Body of pancreas (tissue), 4 donors: ENCODE results near the gene ARHGEF4. TPM values are rescaled to one million over a fixed set of nuclear protein-coding genes. Genes with fewer than 3 reads are reported as not detected.

Experiments used
- ATAC-seq: fragments of 150-250 bp; one replicate; pipeline ENCODE4 v1.9.1; 2016
- DNase-seq, 4 donors: peaks; one replicate each; pipeline ENCODE4 v3.0.0-alpha.2; 2019
- H3K27ac ChIP-seq, 4 donors: fragments of 200-600 bp; sonication (generic); 1 replicate in 3 of 4; 2 replicates in 1 of 4; pipeline versions ENCODE4 v1.5.1 to v1.6.1; 2016 to 2019; ENCODE audit warnings: mild to moderate bottlenecking in 1 of 4, mixed read lengths in 1 of 4, moderate library complexity in 1 of 4
- H3K27me3 ChIP-seq, 2 donors: fragments of 200-600 bp; sonication (generic); one replicate each; pipeline ENCODE4 v1.6.0; 2016; ENCODE audit warnings: mild to moderate bottlenecking in 1 of 2
- H3K36me3 ChIP-seq, 2 donors: fragments of 200-600 bp; sonication (generic); replicated peaks in 1 of 2; 2 replicates each; pipeline ENCODE4 v1.5.1; 2016; ENCODE audit warnings: low read depth in 2 of 2; ENCODE audit not compliant: insufficient read depth in 1 of 2
- H3K4me1 ChIP-seq: fragments of 200-600 bp; sonication (generic); one replicate; pipeline ENCODE4 v1.6.0; 2016
- H3K4me3 ChIP-seq, 2 donors: fragments of 200-600 bp; sonication (generic); 1 replicate in 1 of 2; 2 replicates in 1 of 2; pipeline ENCODE4 v1.5.1; 2016 to 2019
- H3K9me3 ChIP-seq, 3 donors: fragments of 200-600 bp; sonication (generic); 1 replicate in 2 of 3; 2 replicates in 1 of 3; pipeline ENCODE4 v1.5.1; 2016
- CTCF ChIP-seq, 7 experiments: fragments of 450-650 bp in 4 of 7; fragments of 200-600 bp in 3 of 7; sonication (generic) in 3 of 7; IDR thresholded peaks; one replicate each; pipeline ENCODE4 v1.5.1; 2016 to 2019; ENCODE audit warnings: antibody characterized with exemption in 7 of 7
- POLR2A ChIP-seq, 3 donors: fragments of 450-650 bp; IDR thresholded peaks; one replicate each; pipeline ENCODE4 v1.6.1; 2016; ENCODE audit warnings: antibody characterized with exemption in 3 of 3, mild to moderate bottlenecking in 2 of 3
- WGBS, 2 donors: methylation state at CpG; one replicate each; pipeline ENCODE4 v1.1.5; 2017; 5-methylcytosine and 5-hydroxymethylcytosine counted together
- intact Hi-C: fragments of 100-400 bp; cut with DNase I; formaldehyde crosslinking; loops from one replicate; pipeline ENCODE4 v1.15.1; 2023
- total RNA-seq, 2 donors: library from RNA; depleted of rRNA; stranded (reverse); fragments of >200 nt; gene quantifications; one replicate each; pipeline ENCODE4 v1.1.0, GENCODE V29; 2016

Gene ARHGEF4
- total RNA-seq, 2 donors from 2014 or later: 28.8 to 39.9 TPM

- peak overlapping the region in 2 of 4 donors; percentile 84 to 85 for H3K27ac ChIP-seq
- peak overlapping the region in 1 of 2 donors; percentile 60 for H3K4me3 ChIP-seq
- H3K27me3 ChIP-seq: no peaks in the 10 kb centered on the region
- peaks cover 15% of the 10 kb centered on the region for H3K4me1 ChIP-seq
- H3K36me3 ChIP-seq: no peaks in the 10 kb centered on the region
- no peaks in the 10 kb centered on the region for H3K9me3 ChIP-seq
- TF ChIP-seq CTCF (IDR thresholded peaks at IDR 0.05) (no peak), POLR2A (IDR thresholded peaks at IDR 0.05) (no peak)
- DNase-seq (peak in 3 of 4 donors; percentile 29 to 46 (median 32)), ATAC-seq (no peak)
- 24 to 26% methylated on average over 22 to 30 of the region's 30 CpGs for WGBS, 2 donors
- intact Hi-C loops: no loop called here
Observed at GRCh38 chr2:130798472-130799218, 38.1 kb upstream of the ARHGEF4 start.

- Histone ChIP-seq H3K4me1 (peaks cover 15% of the 10 kb centered on the region), H3K9me3 (no peaks in the 10 kb centered on the region), H3K27ac (no peak overlapping the region), H3K36me3 (no peaks in the 10 kb centered on the region), H3K4me3 (no peak overlapping the region), H3K27me3 (no peaks in the 10 kb centered on the region)
- WGBS, 2 donors: 88% methylated on average over 1 of the region's 1 CpG; no CpG with 5 or more reads in 1 of the 2 donors
- no peak for ATAC-seq
- intact Hi-C loops: no loop called here
- DNase-seq: no peak
- no peak for TF ChIP-seq CTCF (IDR thresholded peaks at IDR 0.05)
- TF ChIP-seq POLR2A (IDR thresholded peaks at IDR 0.05): no peak
Observed at GRCh38 chr2:130799295-130799694, 37.4 kb upstream of the ARHGEF4 start.

- 69 to 79% methylated on average over 4 of the region's 4 CpGs for WGBS, 2 donors
- TF ChIP-seq POLR2A (IDR thresholded peaks at IDR 0.05) (no peak), CTCF (IDR thresholded peaks at IDR 0.05) (no peak)
- no peak overlapping the region for H3K4me3 ChIP-seq
- no peaks in the 10 kb centered on the region for H3K27me3 ChIP-seq
- intact Hi-C loops: no loop called here
- ATAC-seq (no peak), DNase-seq (no peak)
- no peaks in the 10 kb centered on the region for H3K36me3 ChIP-seq
- H3K9me3 ChIP-seq: no peaks in the 10 kb centered on the region
- H3K27ac ChIP-seq: no peak overlapping the region
- no peaks in the 10 kb centered on the region for H3K4me1 ChIP-seq
Observed at GRCh38 chr2:130805613-130806012, 31.1 kb upstream of the ARHGEF4 start.

GRCh38 chr2:130806370-130806769 is 30.3 kb upstream of the ARHGEF4 start:
- DNase-seq (no peak), ATAC-seq (no peak)
- no peak overlapping the region for H3K4me3 ChIP-seq
- no peaks in the 10 kb centered on the region for H3K27me3 ChIP-seq
- H3K27ac ChIP-seq: no peak overlapping the region
- H3K4me1 ChIP-seq: no peaks in the 10 kb centered on the region
- intact Hi-C loops: no loop called here
- WGBS, 2 donors: 60% methylated on average over 4 of the region's 4 CpGs
- TF ChIP-seq CTCF (IDR thresholded peaks at IDR 0.05): no peak
- no peaks in the 10 kb centered on the region for H3K36me3 ChIP-seq
- H3K9me3 ChIP-seq: no peaks in the 10 kb centered on the region
